ENCODE measurements around the gene TEX48. TPM values are rescaled to one million over a fixed set of nuclear protein-coding genes. Genes with fewer than 3 reads are reported as not detected.

Gene TEX48
- not detected for total RNA-seq
- polyA plus RNA-seq: 0.07 TPM
- long read RNA-seq, donor 1: 0 reads
- long read RNA-seq, donor 2: 0 reads
- long read RNA-seq, donor 3: 0 reads
- long read RNA-seq, donor 4: 0 reads
- long read RNA-seq, donor 5: 0 reads
- long read RNA-seq, donor 6: 0 reads
- long read RNA-seq, donor 7: 0 reads
- long read RNA-seq, donor 8: 0 reads
- long read RNA-seq, donor 9: 0 reads
- long read RNA-seq, donor 10: 0 reads

GRCh38 chr9:114681594-114682332 is at the start of gene TEX48:
TSS of gene TEX48 (minus strand) at chr9:114682192. CDS start at chr9:114671723, 10,469 bp downstream.
- H3K4me3 ChIP-seq (ENCODE audit: low read length in 2 of 2): no peak within 1 kb of the TSS
- no peak within 1 kb of the TSS for H3K27ac ChIP-seq (ENCODE audit: low read depth in 1 of 2, low read length in 1 of 2)
- no peaks in the 10 kb centered on the region for H3K27me3 ChIP-seq (ENCODE audit: control insufficient read depth in 2 of 2, insufficient read depth in 1 of 2, low read length in 1 of 2)
- H3K9me3 ChIP-seq (ENCODE audit: control insufficient read depth in 2 of 2, insufficient read depth in 1 of 2, low read length in 1 of 2): no peaks in the 10 kb centered on the region
- WGBS: 67% methylated on average over 8 of the region's 8 CpGs
- DNase-seq (ENCODE audit: low read depth in 6 of 9, low spot score in 9 of 9): peak in 7 of 9 donors; percentile 36 to 76 (median 54)
- no peaks in the 10 kb centered on the region for H3K4me1 ChIP-seq (ENCODE audit: control insufficient read depth in 2 of 2, insufficient read depth in 2 of 2, low read length in 2 of 2)
- no peaks in the 10 kb centered on the region for H3K36me3 ChIP-seq (ENCODE audit: control insufficient read depth in 2 of 2, insufficient read depth in 2 of 2, low read length in 1 of 2)

DNA sequence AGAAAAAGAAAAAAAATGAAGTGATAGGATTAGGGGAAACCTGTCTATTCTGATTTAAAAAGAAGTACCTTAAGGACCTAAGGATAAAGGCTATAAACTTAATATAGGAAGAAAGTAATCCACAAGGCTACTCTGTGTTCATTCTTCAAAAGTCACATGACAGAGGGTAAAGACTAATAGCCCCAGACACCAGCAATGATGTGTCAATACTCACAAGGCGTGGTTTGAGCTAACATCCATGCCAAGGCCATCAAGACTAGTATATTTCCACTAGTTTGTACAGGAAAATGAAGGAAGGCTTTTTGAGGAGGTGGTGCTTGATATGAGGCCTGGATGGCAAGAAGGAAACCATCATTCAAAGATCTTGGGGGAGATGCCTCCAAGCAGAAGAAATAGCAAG is 49.7 kb upstream of the TEX48 start:
- no peak for DNase-seq (ENCODE audit: low read depth in 6 of 9, low spot score in 9 of 9)
- H3K27me3 ChIP-seq (ENCODE audit: control insufficient read depth in 2 of 2, insufficient read depth in 1 of 2, low read length in 1 of 2): no peaks in the 10 kb centered on the region
- no peaks in the 10 kb centered on the region for H3K4me1 ChIP-seq (ENCODE audit: control insufficient read depth in 2 of 2, insufficient read depth in 2 of 2, low read length in 2 of 2)
- no peak overlapping the region for H3K27ac ChIP-seq (ENCODE audit: low read depth in 1 of 2, low read length in 1 of 2)
- no peaks in the 10 kb centered on the region for H3K36me3 ChIP-seq (ENCODE audit: control insufficient read depth in 2 of 2, insufficient read depth in 2 of 2, low read length in 1 of 2)
- WGBS: 91% methylated on average over 1 of the region's 1 CpG
- H3K4me3 ChIP-seq (ENCODE audit: low read length in 2 of 2): no peak overlapping the region
- H3K9me3 ChIP-seq (ENCODE audit: control insufficient read depth in 2 of 2, insufficient read depth in 1 of 2, low read length in 1 of 2): no peaks in the 10 kb centered on the region

DNA sequence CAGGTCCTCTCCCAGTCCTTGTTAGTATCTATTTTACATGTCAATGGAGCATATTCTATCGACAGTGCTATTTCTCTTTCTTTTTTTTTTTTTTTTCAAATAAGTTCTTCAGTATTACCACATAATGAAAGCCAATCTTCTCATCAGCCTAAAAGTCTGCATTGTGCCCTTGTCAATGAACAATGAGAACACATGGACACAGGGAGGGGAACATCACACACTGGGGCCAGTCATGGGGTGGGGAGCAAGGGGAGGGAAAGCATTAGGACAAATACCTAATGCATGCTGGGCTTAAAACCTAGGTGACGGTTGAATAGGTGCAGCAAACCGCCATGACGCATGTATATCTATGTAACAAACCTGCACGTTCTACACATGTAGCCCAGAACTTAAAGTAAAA is 47.7 kb upstream of the TEX48 start:
- H3K9me3 ChIP-seq (ENCODE audit: control insufficient read depth in 2 of 2, insufficient read depth in 1 of 2, low read length in 1 of 2): no peaks in the 10 kb centered on the region
- no peak for DNase-seq (ENCODE audit: low read depth in 6 of 9, low spot score in 9 of 9)
- H3K4me3 ChIP-seq (ENCODE audit: low read length in 2 of 2): no peak overlapping the region
- no peaks in the 10 kb centered on the region for H3K27me3 ChIP-seq (ENCODE audit: control insufficient read depth in 2 of 2, insufficient read depth in 1 of 2, low read length in 1 of 2)
- 98% methylated on average over 5 of the region's 5 CpGs for WGBS
- H3K36me3 ChIP-seq (ENCODE audit: control insufficient read depth in 2 of 2, insufficient read depth in 2 of 2, low read length in 1 of 2): no peaks in the 10 kb centered on the region
- H3K27ac ChIP-seq (ENCODE audit: low read depth in 1 of 2, low read length in 1 of 2): no peak overlapping the region
- no peaks in the 10 kb centered on the region for H3K4me1 ChIP-seq (ENCODE audit: control insufficient read depth in 2 of 2, insufficient read depth in 2 of 2, low read length in 2 of 2)

- DNase-seq (ENCODE audit: low read depth in 6 of 9, low spot score in 9 of 9): no peak
- H3K27ac ChIP-seq (ENCODE audit: low read depth in 1 of 2, low read length in 1 of 2): no peak overlapping the region
- no peaks in the 10 kb centered on the region for H3K36me3 ChIP-seq (ENCODE audit: control insufficient read depth in 2 of 2, insufficient read depth in 2 of 2, low read length in 1 of 2)
- WGBS: 96% methylated on average over 3 of the region's 3 CpGs
- H3K27me3 ChIP-seq (ENCODE audit: control insufficient read depth in 2 of 2, insufficient read depth in 1 of 2, low read length in 1 of 2): peaks cover 0 to 3% of the 10 kb centered on the region in 2 donors
- H3K4me3 ChIP-seq (ENCODE audit: low read length in 2 of 2): no peak overlapping the region
- H3K9me3 ChIP-seq (ENCODE audit: control insufficient read depth in 2 of 2, insufficient read depth in 1 of 2, low read length in 1 of 2): no peaks in the 10 kb centered on the region
- H3K4me1 ChIP-seq (ENCODE audit: control insufficient read depth in 2 of 2, insufficient read depth in 2 of 2, low read length in 2 of 2): no peaks in the 10 kb centered on the region
These were observed 43.9 kb upstream of the TEX48 start for GRCh38 chr9:114725930-114726329.

GRCh38 chr9:114724744-114725143 is 42.8 kb upstream of the TEX48 start:
- Histone ChIP-seq H3K4me1 (ENCODE audit: control insufficient read depth in 2 of 2, insufficient read depth in 2 of 2, low read length in 2 of 2) (no peaks in the 10 kb centered on the region), H3K4me3 (ENCODE audit: low read length in 2 of 2) (no peak overlapping the region), H3K27ac (ENCODE audit: low read depth in 1 of 2, low read length in 1 of 2) (no peak overlapping the region), H3K27me3 (ENCODE audit: control insufficient read depth in 2 of 2, insufficient read depth in 1 of 2, low read length in 1 of 2) (peaks cover 0 to 3% of the 10 kb centered on the region in 2 donors), H3K9me3 (ENCODE audit: control insufficient read depth in 2 of 2, insufficient read depth in 1 of 2, low read length in 1 of 2) (no peaks in the 10 kb centered on the region), H3K36me3 (ENCODE audit: control insufficient read depth in 2 of 2, insufficient read depth in 2 of 2, low read length in 1 of 2) (no peaks in the 10 kb centered on the region)
- WGBS: 96% methylated on average over 3 of the region's 3 CpGs
- no peak for DNase-seq (ENCODE audit: low read depth in 6 of 9, low spot score in 9 of 9)

GRCh38 chr9:114723931-114724330 is 41.9 kb upstream of the TEX48 start:
- peaks cover 0 to under 1% of the 10 kb centered on the region in 2 donors for H3K4me1 ChIP-seq (ENCODE audit: control insufficient read depth in 2 of 2, insufficient read depth in 2 of 2, low read length in 2 of 2)
- WGBS: 97% methylated on average over 1 of the region's 1 CpG
- H3K9me3 ChIP-seq (ENCODE audit: control insufficient read depth in 2 of 2, insufficient read depth in 1 of 2, low read length in 1 of 2): no peaks in the 10 kb centered on the region
- no peak for DNase-seq (ENCODE audit: low read depth in 6 of 9, low spot score in 9 of 9)
- H3K27me3 ChIP-seq (ENCODE audit: control insufficient read depth in 2 of 2, insufficient read depth in 1 of 2, low read length in 1 of 2): peaks cover 0 to 3% of the 10 kb centered on the region in 2 donors
- no peak overlapping the region for H3K27ac ChIP-seq (ENCODE audit: low read depth in 1 of 2, low read length in 1 of 2)
- no peak overlapping the region for H3K4me3 ChIP-seq (ENCODE audit: low read length in 2 of 2)
- H3K36me3 ChIP-seq (ENCODE audit: control insufficient read depth in 2 of 2, insufficient read depth in 2 of 2, low read length in 1 of 2): no peaks in the 10 kb centered on the region

DNA sequence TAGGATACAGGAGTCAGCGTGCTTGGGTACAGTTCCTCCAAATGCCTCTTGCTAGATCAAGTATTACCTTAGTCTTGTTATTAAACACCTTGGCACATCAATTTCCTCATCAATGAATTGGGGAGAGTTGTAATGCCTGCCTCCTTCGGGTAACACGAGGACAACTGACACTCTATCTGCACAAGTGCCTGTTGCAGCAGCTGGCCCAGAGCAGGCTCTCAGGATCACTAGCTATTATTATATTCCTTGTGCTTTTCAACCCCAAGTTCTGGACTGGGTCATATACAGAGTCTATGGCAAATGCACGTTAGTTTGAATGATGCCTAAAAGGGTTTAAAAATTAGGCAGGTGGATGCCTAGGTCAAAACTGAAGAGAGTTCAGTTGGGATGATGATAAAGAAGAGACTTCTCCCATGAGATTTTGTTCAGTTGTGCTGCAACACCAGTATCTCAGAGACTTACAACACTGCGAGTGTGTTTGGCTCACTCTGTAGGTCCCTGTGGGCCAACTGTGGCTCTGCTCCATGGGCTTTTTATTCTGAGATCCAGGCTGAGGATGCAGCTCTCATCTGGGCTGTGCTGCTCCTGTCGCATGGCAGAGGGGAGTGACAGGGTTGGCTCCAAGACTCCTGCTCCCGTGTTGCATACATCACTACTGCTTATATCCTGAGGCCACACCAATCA is 41.1 kb upstream of the TEX48 start:
- H3K4me3 ChIP-seq (ENCODE audit: low read length in 2 of 2): no peak overlapping the region
- WGBS: 91% methylated on average over 7 of the region's 7 CpGs
- no peaks in the 10 kb centered on the region for H3K9me3 ChIP-seq (ENCODE audit: control insufficient read depth in 2 of 2, insufficient read depth in 1 of 2, low read length in 1 of 2)
- H3K4me1 ChIP-seq (ENCODE audit: control insufficient read depth in 2 of 2, insufficient read depth in 2 of 2, low read length in 2 of 2): peaks cover 0 to 2% of the 10 kb centered on the region in 2 donors
- DNase-seq (ENCODE audit: low read depth in 6 of 9, low spot score in 9 of 9): no peak
- H3K36me3 ChIP-seq (ENCODE audit: control insufficient read depth in 2 of 2, insufficient read depth in 2 of 2, low read length in 1 of 2): no peaks in the 10 kb centered on the region
- H3K27me3 ChIP-seq (ENCODE audit: control insufficient read depth in 2 of 2, insufficient read depth in 1 of 2, low read length in 1 of 2): peaks cover 0 to 3% of the 10 kb centered on the region in 2 donors
- H3K27ac ChIP-seq (ENCODE audit: low read depth in 1 of 2, low read length in 1 of 2): no peak overlapping the region

GRCh38 chr9:114722081-114722621 is 40.2 kb upstream of the TEX48 start:
- no peak for DNase-seq (ENCODE audit: low read depth in 6 of 9, low spot score in 9 of 9)
- H3K9me3 ChIP-seq (ENCODE audit: control insufficient read depth in 2 of 2, insufficient read depth in 1 of 2, low read length in 1 of 2): no peaks in the 10 kb centered on the region
- no peak overlapping the region for H3K27ac ChIP-seq (ENCODE audit: low read depth in 1 of 2, low read length in 1 of 2)
- peaks cover 0 to 3% of the 10 kb centered on the region in 2 donors for H3K27me3 ChIP-seq (ENCODE audit: control insufficient read depth in 2 of 2, insufficient read depth in 1 of 2, low read length in 1 of 2)
- H3K4me1 ChIP-seq (ENCODE audit: control insufficient read depth in 2 of 2, insufficient read depth in 2 of 2, low read length in 2 of 2): peaks cover 0 to 2% of the 10 kb centered on the region in 2 donors
- H3K4me3 ChIP-seq (ENCODE audit: low read length in 2 of 2): no peak overlapping the region
- WGBS: 92% methylated on average over 7 of the region's 7 CpGs
- no peaks in the 10 kb centered on the region for H3K36me3 ChIP-seq (ENCODE audit: control insufficient read depth in 2 of 2, insufficient read depth in 2 of 2, low read length in 1 of 2)

All from thymus (tissue), 14 donors.